Tibial nerve (tissue), 4 donors: Measurements from ENCODE around the gene NUP98.

Experiments
- CTCF ChIP-seq, 5 experiments: fragments of 200-600 bp in 3 of 5; fragments of 450-650 bp in 2 of 5; sonication (generic) in 3 of 5; IDR thresholded peaks; one replicate each; pipeline ENCODE4 v1.5.1; 2016 to 2019; ENCODE audit warnings: antibody characterized with exemption in 5 of 5, mild to moderate bottlenecking in 3 of 5, moderate library complexity in 2 of 5
- EP300 ChIP-seq, 2 donors: sonication (generic); formaldehyde crosslinking; IDR thresholded peaks; one replicate each; pipeline ENCODE4 v1.6.1; 2017; ENCODE audit warnings: antibody characterized with exemption in 2 of 2, mild to moderate bottlenecking in 1 of 2
- POLR2A ChIP-seq, 2 donors: fragments of 450-650 bp; IDR thresholded peaks; one replicate each; pipeline ENCODE4 v1.6.1; 2017; ENCODE audit warnings: antibody characterized with exemption in 2 of 2, mild to moderate bottlenecking in 2 of 2, moderate library complexity in 2 of 2

- TF ChIP-seq POLR2A (IDR thresholded peaks at IDR 0.05) (no peak), CTCF (IDR thresholded peaks at IDR 0.05) (no peak), EP300 (IDR thresholded peaks at IDR 0.05) (no peak)
Observed at GRCh38 chr11:3660960-3661359, 136.4 kb downstream of the NUP98 start.
